Ovary (tissue), 3 donors: Measurements from ENCODE around the gene DCDC2C.

ENCODE experiments used
- CTCF ChIP-seq, 3 donors: fragments of 450-650 bp in 2 of 3; fragments of 200-600 bp in 1 of 3; IDR thresholded peaks; one replicate each; pipeline versions ENCODE4 v1.5.1 to v1.8.0; 2016 to 2022; ENCODE audit warnings: antibody characterized with exemption in 3 of 3, mild to moderate bottlenecking in 1 of 3
- POLR2A ChIP-seq: fragments of 450-650 bp; IDR thresholded peaks from one replicate; pipeline ENCODE4 v1.6.1; 2017; ENCODE audit warnings: antibody characterized with exemption, mild to moderate bottlenecking, moderate library complexity
- donor health status: DM: no; HTN: no; CAD: no.

GRCh38 chr2:3823748-3824147 lies 120.4 kb downstream of the DCDC2C start:
- TF ChIP-seq CTCF (IDR thresholded peaks at IDR 0.05) (no peak), POLR2A (no peak)
